GM18517 (cell line): ENCODE measurements around the gene FAM120A.

Source experiments
- ATAC-seq: cut with Tn5 transposase; IDR thresholded peaks from one replicate; pipeline ENCODE4 v1.9.1; 2021; ENCODE audit warnings: mild to moderate bottlenecking, moderate library complexity; ENCODE audit not compliant: unreplicated experiment

The FAM120A gene

DNA sequence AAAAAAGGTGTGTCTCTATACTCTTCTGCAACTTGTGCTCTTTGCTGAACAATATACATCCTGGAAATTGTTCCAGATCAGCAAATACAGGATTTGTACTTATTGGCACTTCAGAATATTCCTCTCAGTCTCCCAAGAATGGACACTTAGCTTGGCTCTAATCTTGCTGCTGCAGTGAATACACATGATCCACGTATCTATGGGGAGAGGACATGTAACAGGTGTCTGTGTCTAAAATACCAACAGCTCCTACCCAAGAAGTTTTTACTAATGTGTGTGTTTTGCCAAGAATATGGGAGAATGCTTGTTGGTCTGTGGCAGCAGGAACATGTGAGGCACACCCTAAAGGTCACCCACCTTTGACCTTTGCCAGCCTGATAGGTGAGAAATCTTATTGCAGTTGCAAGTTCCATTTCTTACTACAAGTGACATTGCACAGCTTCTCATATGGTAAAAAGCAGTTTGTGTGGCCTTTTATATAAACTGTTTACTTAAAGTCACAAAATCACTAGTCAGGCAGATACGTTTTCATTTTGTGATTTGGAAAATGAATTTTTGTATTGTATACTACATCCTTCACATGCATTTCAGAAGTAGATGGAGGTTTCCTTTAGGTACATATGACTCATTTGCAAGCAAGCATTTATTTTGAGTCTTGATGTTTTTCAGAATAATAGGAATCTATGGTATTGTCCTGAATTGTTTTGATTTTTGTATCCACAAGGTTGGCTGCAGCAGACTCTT is 160.7 kb downstream of the FAM120A start:
- no peak for ATAC-seq

DNA sequence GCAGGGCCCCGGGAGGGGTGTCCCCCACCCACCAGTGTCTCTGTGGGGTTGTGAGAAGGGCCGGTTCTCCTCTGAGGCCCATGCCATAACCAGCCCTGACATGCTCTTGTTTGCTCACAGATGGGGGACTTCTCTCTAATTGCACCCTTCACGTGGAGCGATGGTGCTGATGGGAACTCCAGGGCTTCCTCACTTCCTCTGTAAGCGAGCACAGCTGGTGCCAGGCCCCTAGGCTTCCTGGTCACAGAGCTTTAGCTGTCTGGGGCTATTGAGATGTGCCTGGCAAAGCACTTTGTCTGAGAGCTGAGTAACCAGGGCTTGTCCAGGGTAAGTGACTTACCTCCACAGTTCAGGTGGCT is 161.3 kb downstream of the FAM120A start:
- no peak for ATAC-seq

DNA sequence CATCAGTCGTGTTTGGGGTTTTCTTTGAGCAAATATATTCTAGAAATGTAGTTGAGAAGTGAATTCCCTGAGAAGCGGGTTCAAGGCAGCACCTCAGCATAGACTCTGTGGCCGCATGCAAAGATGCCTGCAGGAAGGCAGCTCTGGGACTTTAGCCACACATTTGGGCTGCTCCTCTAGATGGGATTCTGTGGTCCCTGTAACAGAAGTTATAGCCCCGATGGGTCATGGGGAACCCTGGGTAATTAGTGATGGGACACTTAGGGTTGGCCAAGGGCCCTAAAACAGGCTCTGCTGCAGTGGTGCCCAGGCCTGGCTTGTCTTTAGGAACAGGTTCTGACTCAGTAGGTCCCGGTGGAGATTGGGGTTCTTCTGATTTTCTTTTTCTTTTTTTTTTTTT is 161.7 kb downstream of the FAM120A start:
- ATAC-seq = no peak

DNA sequence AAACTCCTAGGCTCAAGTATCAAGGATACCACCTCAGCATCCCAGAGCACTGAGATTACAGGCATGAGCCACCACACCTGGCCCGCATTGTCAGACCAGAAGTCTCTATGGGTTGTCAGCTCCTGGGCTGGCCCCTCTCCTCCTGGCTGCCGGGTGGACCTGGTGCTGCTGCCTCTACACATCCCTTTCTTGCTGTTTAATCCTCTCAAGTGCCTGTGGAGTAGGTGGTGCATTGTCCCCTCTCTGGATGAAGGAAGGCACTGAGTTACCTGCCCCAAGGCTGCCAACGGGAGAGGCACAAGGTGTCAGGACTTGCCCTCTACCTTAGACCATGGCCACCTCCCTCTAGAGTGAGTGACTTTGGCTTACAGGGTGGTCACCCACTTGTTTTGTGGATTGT is 162.3 kb downstream of the FAM120A start:
- ATAC-seq = no peak

DNA sequence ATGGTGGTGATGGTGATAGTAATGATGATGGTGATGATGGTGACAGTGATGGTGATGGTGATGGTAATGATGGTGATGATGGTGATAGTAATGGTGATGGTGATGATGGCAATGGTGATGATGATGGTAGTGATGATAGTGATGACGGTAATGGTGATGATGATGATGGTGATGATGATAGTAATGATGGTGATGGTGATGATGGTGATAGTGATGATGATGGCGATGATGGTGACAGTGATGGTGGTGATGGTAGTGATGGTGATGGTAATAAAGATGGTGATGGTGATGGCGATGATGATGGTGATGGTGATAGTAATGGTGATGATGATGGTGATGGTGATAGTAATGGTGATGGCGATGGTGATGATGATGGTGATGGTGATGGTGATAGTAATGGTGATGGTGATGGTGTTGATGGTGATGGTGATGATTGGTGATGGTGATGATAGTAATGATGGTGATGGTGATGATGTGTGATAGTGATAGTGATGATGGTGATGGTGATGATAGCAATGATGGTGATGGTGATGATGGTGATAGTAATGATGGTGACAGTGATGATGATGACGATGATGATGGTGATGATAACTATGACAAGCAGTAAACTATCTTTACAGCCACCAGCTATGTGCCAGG is 163.5 kb downstream of the FAM120A start:
- no peak for ATAC-seq
